GM12872 (cell line): Measurements from ENCODE around the gene UHRF2.

Experiments used
- TF ChIP-seq, protein P1 (sequence below): IDR thresholded peaks from 3 replicates; pipeline ENCODE4 v1.5.1; 2011; ENCODE audit warnings: low read depth, mild to moderate bottlenecking, low read length, moderate library complexity; ENCODE audit not compliant: insufficient read depth

UHRF2 gene

GRCh38 chr9:6399071-6399470 lies 13.9 kb upstream of the UHRF2 start:
- TF ChIP-seq, protein P1, sequence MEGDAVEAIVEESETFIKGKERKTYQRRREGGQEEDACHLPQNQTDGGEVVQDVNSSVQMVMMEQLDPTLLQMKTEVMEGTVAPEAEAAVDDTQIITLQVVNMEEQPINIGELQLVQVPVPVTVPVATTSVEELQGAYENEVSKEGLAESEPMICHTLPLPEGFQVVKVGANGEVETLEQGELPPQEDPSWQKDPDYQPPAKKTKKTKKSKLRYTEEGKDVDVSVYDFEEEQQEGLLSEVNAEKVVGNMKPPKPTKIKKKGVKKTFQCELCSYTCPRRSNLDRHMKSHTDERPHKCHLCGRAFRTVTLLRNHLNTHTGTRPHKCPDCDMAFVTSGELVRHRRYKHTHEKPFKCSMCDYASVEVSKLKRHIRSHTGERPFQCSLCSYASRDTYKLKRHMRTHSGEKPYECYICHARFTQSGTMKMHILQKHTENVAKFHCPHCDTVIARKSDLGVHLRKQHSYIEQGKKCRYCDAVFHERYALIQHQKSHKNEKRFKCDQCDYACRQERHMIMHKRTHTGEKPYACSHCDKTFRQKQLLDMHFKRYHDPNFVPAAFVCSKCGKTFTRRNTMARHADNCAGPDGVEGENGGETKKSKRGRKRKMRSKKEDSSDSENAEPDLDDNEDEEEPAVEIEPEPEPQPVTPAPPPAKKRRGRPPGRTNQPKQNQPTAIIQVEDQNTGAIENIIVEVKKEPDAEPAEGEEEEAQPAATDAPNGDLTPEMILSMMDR, result no peak

GRCh38 chr9:6405371-6405770 lies 7.6 kb upstream of the UHRF2 start:
- TF ChIP-seq, protein P1, result no peak

GRCh38 chr9:6407778-6408177 lies 5.2 kb upstream of the UHRF2 start:
- TF ChIP-seq, protein P1, result no peak

DNA sequence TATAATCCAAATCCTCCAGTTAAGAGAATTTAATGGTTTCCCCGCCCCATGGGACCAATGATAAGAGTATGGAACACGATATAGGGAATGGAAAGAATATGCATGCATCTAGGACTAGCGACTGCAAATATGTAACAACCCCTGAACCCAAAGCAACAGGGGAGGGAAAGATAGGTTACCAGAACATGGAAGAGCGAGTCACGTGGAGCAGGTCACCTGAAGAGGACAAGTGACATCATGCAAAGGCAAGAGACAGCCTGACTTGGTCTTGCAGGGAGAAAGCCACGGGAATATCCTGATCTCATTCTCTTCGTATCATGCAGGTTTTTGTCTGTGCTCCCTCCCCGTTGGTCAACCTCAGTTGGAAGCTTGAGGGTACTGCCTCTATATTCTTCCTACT lies 4.7 kb upstream of the UHRF2 start:
- TF ChIP-seq, protein P1, result no peak

DNA sequence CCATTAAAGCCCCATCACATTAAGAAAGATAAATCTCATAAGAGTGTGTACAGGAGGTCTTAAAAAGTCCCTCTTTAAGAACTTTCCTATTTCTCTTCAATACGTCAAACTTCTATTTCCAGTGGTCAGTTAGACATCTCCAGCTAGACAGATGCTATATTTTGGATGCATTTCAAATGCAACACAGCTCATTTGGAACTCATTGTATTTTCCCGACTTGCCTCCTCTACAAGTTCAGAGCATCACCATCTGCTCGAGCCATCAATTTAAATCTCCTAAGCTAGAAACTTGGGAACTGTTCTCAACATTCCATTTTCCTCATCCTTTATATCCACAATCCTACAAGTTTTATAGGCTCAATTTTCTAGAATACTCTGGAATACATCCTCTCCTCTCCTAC lies 3.2 kb upstream of the UHRF2 start:
- TF ChIP-seq, protein P1, result no peak

DNA sequence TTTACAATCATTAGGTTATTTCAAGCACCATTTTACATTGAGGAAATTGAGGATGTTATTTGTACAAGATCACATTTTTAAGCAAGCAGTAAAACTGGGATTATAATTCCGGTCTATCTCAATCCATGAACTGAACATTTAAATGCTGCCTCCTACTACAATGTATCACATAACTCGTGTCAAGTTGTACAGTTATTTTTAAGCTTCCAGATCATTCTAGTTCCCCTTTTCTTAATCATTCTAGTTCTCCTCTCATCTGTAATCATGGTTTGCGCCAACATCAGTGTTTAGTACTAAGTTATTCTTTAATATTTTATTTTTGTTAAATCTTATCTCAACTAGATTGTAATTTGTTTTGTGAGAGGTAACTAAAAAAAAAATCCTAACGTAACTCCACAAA lies 2.4 kb upstream of the UHRF2 start:
- TF ChIP-seq, protein P1, result no peak

- TF ChIP-seq, protein P1, result no peak
Measured at GRCh38 chr9:6413365-6414246, 607 bp downstream of the UHRF2 start.
